KOPT-K1 (cell line): ENCODE results near the gene LDLRAP1.

ENCODE experiments used
- H3K27ac ChIP-seq: fragments of 200-600 bp; sonication (generic); 2 replicates; pipeline ENCODE4 v1.5.1; 2016; ENCODE audit warnings: antibody characterized with exemption, mild to moderate bottlenecking, low read depth, low read length; ENCODE audit not compliant: poor library complexity, severe bottlenecking
- H3K36me3 ChIP-seq: fragments of 200-600 bp; sonication (generic); 2 replicates; pipeline ENCODE4 v1.5.1; 2017; ENCODE audit warnings: antibody characterized with exemption, mild to moderate bottlenecking, low read length, moderate library complexity; ENCODE audit not compliant: insufficient read depth
- H3K9me3 ChIP-seq: fragments of 200-600 bp; sonication (generic); 2 replicates; pipeline ENCODE4 v1.5.1; 2017; ENCODE audit warnings: antibody characterized with exemption, low read length, mild to moderate bottlenecking; ENCODE audit not compliant: insufficient read depth, poor library complexity, severe bottlenecking

The LDLRAP1 gene

DNA sequence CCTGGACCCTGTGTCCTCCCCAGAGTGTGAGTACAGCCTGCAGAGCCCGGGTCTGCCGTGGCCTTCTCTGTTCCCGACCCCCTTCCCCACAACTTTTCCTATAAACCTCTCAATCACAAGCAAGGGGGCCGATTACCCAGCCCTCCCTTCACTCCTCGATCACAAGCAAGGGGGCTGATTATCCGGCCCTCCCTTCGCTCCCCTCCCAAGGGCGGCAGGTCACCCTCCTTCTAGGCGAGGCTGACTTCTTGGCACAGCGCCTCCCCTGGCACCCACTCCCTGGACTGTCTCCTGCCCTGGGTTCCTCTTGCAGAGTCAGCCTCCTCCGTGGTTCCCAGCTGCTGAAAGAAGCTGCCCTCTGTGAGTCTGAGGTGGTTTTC is 12.3 kb upstream of the LDLRAP1 start:
- H3K9me3 ChIP-seq, result no peaks in the 10 kb centered on the region
- no peak overlapping the region for H3K27ac ChIP-seq
- no peaks in the 10 kb centered on the region for H3K36me3 ChIP-seq

DNA sequence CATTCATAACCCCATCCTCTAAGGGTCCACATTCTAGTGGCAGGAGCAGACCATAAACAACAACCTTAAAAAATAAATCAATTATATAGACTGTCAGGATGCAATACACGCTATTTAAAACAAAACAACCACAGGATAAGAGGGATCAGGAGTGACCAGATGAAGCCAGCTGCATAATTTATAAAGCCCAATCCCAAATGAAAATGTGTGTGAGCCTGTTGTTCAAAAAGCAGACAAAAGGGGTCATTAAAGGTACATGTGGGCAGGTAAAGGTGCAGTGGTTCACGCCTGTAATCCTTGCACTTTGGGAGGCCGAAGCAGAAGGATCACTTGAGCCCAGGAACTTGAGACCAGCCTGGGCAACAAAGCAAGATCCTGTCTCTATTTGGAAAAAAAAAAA is 10.4 kb upstream of the LDLRAP1 start:
- no peak overlapping the region for H3K27ac ChIP-seq
- H3K36me3 ChIP-seq, result no peaks in the 10 kb centered on the region
- H3K9me3 ChIP-seq, result no peaks in the 10 kb centered on the region

DNA sequence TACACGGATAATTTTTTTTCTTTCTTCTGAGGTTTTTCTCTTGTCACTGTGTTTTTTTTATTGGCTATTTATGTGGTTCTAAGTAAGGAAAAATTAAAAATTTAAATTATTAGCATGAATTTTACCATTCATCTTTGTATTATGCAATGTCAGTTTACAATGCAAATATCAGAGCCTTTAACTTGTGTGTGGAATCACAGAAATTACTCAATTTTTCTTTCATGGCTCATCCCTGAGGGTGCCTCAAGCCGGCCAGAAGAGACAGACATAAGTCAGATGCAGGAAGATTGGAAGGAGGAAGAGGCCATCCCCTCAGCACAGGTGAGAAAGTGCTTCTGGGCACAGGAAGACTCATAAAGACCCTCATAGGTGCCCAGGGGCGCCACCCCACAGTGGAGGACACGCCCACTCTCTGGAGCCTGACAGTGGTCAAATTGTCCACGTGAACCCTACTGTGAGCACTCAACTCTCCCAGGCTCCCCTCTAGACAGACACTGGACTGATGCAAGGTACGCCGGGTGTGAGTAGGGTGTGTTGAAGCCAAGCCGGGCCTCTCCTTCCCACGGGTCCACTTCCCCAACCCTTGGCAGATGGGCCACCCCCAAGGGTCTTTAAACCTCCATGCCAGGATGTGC is 9.5 kb upstream of the LDLRAP1 start:
- Histone ChIP-seq H3K36me3 (no peaks in the 10 kb centered on the region), H3K27ac (no peak overlapping the region), H3K9me3 (no peaks in the 10 kb centered on the region)

DNA sequence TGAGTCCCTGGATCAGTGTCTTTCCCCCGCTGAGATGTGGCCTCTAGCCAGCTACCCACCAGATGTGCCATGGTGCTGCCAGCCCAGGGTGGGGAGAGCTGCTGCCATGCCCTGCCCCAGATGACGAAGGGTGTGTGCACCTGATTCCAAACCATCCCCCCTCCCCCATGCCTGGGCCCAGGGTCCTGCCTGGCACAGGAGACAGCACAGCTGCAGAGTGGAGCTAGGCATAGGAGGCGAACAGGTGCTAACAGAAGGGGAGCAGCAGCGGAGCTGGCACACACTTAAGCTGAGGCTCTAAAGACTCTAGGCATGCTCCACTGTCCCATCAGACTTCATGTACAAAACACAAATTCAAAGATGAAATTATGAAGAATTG is 9.0 kb upstream of the LDLRAP1 start:
- H3K36me3 ChIP-seq, result no peaks in the 10 kb centered on the region
- no peaks in the 10 kb centered on the region for H3K9me3 ChIP-seq
- H3K27ac ChIP-seq, result no peak overlapping the region

DNA sequence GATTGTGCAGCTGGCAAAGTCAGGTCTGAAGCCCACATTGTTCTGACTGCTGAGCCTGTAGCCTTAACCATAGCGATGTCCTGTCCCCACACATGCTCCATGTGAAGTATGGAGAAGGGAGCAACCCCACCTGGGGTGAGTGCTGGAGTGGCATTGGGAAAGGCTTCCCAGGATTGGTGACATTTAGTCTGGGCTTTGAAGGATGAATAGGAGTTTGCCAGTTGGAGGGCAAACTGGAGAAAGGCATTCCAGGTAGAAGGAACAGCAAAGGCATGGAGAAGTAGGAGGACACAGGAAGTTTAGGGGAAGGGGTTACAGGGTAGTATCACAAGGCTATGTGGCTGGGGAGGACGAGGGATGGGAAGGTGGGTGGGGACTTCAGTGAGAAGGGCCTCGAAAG is 7.3 kb upstream of the LDLRAP1 start:
- H3K9me3 ChIP-seq, result no peaks in the 10 kb centered on the region
- no peaks in the 10 kb centered on the region for H3K36me3 ChIP-seq
- H3K27ac ChIP-seq, result no peak overlapping the region

DNA sequence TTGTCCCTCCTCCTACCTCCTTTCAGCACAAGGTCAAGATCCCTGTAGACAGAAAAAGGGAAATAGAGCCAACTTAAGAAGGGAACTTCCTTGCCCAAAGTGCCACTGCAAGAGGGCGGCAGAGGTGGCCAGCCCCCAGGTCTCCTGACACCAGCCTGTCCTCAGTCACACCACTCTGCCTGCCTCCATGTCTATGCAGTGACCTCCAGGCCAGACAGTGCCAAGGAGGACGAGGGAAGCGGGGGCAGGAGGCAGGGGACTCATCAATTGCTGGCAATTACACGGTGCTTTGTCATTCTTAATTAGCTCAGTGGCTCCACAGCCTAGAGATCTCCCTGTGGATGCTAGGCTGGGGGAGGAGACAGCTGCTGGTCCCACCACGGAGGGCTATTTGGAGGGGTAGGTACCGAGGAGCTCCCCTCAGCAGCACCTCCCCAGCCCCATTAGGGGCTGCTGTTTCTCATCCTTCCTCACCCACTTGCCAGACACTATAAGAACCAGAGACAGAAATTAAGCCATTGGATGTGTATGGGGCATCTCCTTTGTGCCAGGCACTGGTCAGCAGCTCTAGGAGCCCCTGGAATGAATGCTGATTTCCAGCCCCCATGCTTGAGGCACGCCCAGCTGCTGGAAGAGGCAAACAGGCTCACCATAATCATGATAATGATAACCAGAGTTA is 6.1 kb upstream of the LDLRAP1 start:
- no peak overlapping the region for H3K27ac ChIP-seq
- H3K9me3 ChIP-seq, result no peaks in the 10 kb centered on the region
- no peaks in the 10 kb centered on the region for H3K36me3 ChIP-seq

DNA sequence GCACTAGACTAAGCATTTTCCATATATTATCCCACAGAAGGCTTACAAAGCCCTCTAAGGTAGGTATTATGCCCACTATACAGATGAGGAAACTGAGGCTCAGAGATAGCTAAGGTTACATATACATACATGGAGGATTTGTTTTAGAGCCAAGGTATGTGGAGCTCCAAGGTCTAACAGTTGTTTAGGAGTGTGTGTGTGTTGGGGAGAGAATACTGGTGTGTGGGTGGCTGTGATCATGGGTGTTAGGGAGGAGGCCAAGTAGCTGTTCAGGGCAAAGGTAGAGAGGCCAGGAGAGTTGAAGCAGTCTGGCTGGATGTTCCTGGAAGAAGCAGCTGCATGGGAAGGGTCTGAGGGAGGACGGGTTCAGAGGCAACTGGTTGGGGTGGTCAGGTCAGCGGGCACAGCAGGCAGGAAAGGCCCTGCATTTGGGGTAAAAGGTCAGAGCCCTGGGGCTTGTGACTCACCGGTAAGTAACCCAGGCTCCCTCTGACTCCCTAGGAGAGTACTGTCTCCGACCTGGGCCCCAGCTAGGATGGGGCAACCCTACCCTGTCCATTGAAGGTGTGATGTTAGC is 5.1 kb upstream of the LDLRAP1 start:
- H3K9me3 ChIP-seq, result no peaks in the 10 kb centered on the region
- H3K27ac ChIP-seq, result no peak overlapping the region

DNA sequence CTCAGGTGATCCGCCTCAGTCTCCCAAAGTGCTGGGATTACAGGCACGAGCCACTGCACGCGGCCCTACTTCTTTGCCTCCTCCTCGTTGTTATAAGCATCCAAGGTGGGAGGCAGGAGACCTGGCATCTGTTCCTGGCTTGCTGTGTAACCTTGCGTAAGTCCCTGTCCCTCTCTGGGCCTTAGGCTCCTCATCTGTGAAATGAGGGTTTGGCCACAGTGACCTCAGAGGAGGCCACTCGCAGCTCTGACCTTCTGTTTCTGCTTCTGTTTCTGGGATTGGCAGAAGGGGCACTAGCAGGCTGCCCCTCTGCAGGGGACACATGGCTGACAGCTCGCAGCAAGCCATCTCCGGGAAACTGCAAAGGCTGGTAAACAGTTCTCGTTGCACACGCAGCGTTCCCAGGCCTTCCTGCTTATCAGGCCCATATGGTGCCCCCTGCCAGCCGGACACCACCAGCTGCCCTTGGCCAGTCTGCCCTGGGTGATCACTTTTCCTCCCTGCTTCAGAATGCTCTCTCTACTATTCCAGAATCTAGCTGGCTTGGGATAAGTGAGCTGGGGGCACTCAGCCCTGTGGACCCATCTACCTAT is 2.6 kb upstream of the LDLRAP1 start:
- Histone ChIP-seq H3K9me3 (no peaks in the 10 kb centered on the region), H3K36me3 (no peaks in the 10 kb centered on the region), H3K27ac (no peak overlapping the region)

More for the DNA sequence above, 5.1 kb upstream of the LDLRAP1 start:
- no peaks in the 10 kb centered on the region for H3K36me3 ChIP-seq

DNA sequence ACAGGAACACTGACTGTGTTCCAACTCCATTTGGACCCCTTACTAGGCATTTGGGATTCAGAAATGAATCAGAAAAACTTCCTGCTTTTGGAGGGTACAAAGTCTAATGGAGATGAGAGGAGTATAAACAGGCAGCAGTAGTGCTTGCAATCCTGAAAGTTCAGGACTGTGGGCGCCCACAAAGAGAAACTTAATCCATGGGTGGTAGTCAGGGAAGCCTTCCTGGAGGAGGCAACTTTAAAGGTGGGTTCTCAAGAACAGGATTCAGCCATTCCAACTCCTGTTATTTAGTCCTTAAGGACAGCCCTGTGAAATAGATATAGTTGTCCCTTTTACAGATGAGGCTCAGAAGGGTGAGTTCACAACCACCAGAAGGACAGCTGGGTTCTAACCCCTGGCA is 2.0 kb upstream of the LDLRAP1 start:
- Histone ChIP-seq H3K9me3 (no peaks in the 10 kb centered on the region), H3K27ac (no peak overlapping the region), H3K36me3 (no peaks in the 10 kb centered on the region)

DNA sequence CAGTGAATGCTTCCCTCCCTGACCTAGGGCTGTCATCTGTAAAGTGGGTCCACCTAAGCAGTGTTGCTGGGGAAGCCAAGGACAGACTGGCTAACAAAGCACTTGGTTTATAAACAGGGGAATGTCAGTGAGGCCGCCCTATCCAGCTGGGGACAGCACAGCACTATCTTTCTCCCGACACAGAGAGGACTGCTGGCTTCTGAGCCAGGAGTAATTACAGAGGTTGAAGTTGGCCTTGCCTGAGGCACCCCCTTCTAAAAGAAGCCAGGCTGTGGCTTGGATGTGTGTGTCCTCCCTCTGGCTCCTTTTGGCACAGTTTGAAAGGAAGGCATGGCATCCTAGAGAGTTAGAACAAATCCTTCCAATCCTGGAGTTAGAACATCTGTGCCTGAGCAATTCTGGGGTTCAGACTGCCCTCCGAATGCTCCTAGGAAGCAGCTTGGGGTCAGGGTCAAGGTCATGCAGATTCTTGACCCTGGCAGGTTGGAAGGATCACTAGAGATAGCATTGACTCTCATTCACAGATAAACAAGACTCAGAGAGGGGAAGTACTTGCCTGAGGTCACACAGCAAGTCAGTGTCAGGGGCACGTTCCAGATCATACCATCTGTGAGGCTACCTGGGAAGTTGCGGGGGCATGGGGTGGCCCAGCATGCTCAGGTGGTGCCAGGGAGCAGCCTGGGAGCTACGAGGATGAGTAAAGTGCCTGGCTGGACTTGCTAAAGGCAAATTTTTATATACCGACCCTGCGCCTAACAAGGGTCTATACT is 1.3 kb upstream of the LDLRAP1 start:
- H3K36me3 ChIP-seq, result no peaks in the 10 kb centered on the region
- no peak overlapping the region for H3K27ac ChIP-seq
- no peaks in the 10 kb centered on the region for H3K9me3 ChIP-seq

DNA sequence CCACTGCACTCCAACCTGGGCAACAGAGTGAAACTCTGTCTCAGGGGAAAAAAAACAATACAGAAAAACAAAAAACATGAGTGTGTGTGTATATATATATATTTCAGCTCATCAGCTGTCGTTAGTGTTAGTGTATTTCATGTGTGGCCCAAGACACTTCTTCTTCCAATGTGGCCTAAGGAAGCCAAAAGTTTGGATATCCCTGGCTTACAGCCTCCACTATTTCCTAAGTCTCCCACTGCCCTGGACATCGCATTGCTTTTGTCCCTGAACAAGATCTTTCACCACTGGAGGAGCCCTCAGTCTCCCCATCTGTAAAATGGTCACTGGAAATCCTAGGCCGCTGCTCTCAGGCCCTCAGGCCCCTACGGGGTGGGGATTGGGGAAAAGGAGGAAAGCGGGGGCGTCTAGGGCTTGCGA is 391 bp upstream of the LDLRAP1 start:
- Histone ChIP-seq H3K27ac (no peak overlapping the region), H3K9me3 (no peaks in the 10 kb centered on the region), H3K36me3 (no peaks in the 10 kb centered on the region)

DNA sequence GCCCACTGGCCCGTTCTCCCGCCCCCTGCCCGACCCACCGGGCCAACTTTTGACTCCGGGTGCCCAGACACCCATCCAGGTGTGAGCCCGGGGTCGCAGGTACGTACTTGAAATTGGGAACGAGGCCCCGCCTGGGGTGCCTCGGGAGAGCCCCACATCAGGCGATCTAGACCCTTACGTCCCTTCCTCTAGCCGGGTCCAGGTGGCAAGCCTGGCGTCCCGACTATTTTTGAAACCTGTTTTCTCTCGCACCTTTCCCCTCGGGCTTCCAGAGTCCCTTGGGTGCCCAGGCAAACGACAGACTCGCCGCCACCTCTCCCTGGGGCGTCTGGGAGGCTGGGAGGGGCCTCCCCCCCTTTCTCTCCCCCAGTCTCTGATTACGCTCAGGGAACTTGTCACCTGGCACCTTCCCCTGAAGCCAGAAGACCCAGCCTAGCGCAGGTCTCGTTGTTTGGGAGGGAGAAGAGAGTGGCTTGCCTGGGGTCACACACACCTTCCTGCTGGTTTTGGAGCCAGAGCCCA is 898 bp downstream of the LDLRAP1 start:
- no peaks in the 10 kb centered on the region for H3K36me3 ChIP-seq
- no peaks in the 10 kb centered on the region for H3K9me3 ChIP-seq
- no peak overlapping the region for H3K27ac ChIP-seq

DNA sequence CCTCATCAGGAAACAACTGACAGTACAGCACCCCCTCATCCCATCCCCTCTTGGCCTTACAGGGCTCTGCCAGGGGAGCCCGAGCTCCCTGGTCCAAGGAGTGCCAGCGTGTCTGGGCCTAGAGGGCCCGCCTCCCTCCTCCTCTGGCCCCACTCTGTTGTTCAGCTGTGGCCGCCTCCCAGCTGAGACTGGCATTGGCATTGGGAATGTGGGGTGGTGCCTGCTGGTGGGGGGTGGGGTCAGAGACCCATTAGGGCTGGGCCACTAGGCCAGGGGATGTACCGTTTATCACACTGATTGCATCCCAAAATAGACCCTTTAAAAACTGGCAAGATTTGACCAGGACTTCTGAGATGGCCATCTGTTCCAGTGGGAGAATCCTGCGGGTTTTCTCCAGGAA is 1.4 kb downstream of the LDLRAP1 start:
- Histone ChIP-seq H3K36me3 (no peaks in the 10 kb centered on the region), H3K9me3 (no peaks in the 10 kb centered on the region), H3K27ac (no peak overlapping the region)

DNA sequence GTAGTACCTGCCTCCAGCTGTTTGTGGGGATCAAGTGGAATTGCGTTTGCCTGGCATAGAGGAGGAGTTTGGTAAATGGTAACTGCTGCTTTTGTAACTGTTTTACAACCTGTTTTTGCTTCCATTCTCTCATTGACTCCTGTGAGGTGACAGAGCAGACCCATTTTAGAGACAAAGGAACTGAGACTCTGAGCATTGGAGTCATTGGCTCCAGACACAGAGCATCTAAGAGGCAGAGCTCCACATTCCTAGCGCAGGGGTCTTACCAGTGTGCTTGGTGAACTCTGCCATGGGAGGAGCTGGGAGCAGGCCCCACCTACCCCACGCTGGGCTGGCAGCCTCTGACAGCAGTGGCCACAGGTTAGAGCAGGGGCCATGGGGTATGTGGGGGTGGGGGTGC is 2.4 kb downstream of the LDLRAP1 start:
- Histone ChIP-seq H3K36me3 (no peaks in the 10 kb centered on the region), H3K9me3 (no peaks in the 10 kb centered on the region), H3K27ac (no peak overlapping the region)

DNA sequence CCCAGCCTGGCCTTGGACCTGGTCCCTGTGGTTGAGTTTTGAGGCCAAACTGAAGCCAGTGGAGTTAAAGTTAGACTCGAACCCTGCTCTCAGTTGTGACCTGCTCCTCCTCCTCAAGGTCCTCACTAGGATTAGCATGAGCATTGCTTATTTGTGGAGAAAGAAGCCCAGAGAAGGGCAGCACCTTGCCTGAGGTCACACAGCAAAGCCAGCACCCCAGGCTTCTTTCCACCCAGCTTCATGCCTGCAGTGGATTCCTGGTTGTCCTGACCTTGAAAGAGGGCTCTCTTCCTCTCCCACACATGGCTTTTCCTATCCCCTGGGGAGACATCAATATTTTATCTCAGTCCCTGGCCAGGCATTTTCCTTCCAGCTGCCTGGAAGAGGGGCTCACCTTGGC is 2.8 kb downstream of the LDLRAP1 start:
- Histone ChIP-seq H3K36me3 (no peaks in the 10 kb centered on the region), H3K9me3 (no peaks in the 10 kb centered on the region), H3K27ac (no peak overlapping the region)
